Esophagus squamous epithelium (tissue), 4 donors: Measurements from ENCODE around the gene KANK4.

ENCODE experiments used
- CTCF ChIP-seq, 6 experiments: fragments of 450-650 bp in 4 of 6; fragments of 200-600 bp in 2 of 6; sonication (generic) in 2 of 6; IDR thresholded peaks; one replicate each; pipeline ENCODE4 v1.5.1; 2016 to 2019; ENCODE audit warnings: antibody characterized with exemption in 6 of 6, mild to moderate bottlenecking in 4 of 6, moderate library complexity in 4 of 6
- POLR2A ChIP-seq, 4 donors: fragments of 450-650 bp; IDR thresholded peaks; one replicate each; pipeline ENCODE4 v1.6.1; 2017; ENCODE audit warnings: antibody characterized with exemption in 4 of 4, mild to moderate bottlenecking in 4 of 4, moderate library complexity in 3 of 4

- TF ChIP-seq CTCF (IDR thresholded peaks at IDR 0.05) (no peak), POLR2A (IDR thresholded peaks at IDR 0.05) (no peak)
Measured at GRCh38 chr1:62213075-62213914, 105.9 kb downstream of the KANK4 start.
